Dermis microvascular lymphatic vessel endothelial cell (primary cell): Measurements from ENCODE around the gene IMMP2L. TPM values are rescaled to one million over a fixed set of nuclear protein-coding genes. Genes with fewer than 3 reads are reported as not detected.

Source experiments
- DNase-seq, 2 donors: peaks; one replicate each; pipeline versions ENCODE4 v3.0.0 to v3.0.0-alpha.2; 2010; ENCODE audit warnings: low read depth in 2 of 2
- total RNA-seq: library from RNA; depleted of rRNA; stranded (reverse); fragments of >200 nt; gene quantifications from 2 replicates; pipeline ENCODE4 v1.2.1, GENCODE V29; 2014

The IMMP2L gene
- total RNA-seq, 1 donor from 2014 or later, result 6.0 TPM

GRCh38 chr7:110650328-110650727 lies 912.0 kb downstream of the IMMP2L start:
- no peak for DNase-seq

- DNase-seq, result no peak
Measured at GRCh38 chr7:110647266-110647665, 915.0 kb downstream of the IMMP2L start.

GRCh38 chr7:110646804-110647203 lies 915.5 kb downstream of the IMMP2L start:
- DNase-seq, result no peak

DNA sequence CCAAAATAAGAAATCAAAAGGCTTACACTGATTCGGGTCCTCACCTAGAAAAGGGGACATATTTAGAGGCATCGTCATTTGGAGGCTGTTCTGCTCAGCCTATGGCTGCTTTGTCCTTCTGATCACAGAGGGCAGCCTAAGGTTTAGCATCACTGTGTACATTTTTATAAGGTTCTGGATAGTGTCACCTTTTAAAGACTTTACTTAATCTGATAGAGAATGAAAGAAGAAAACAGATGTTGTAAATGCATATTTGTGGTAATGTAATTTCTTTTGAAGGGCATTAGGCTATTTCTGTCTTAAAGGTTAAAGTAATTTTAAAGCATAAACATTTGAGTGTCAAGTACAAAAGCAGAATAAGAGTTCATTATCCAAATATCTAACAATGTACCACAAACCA lies 916.7 kb downstream of the IMMP2L start:
- no peak for DNase-seq

- no peak for DNase-seq
Measured at GRCh38 chr7:110645060-110645459, 917.2 kb downstream of the IMMP2L start.

GRCh38 chr7:110637252-110637651 lies 925.0 kb downstream of the IMMP2L start:
- no peak for DNase-seq

DNA sequence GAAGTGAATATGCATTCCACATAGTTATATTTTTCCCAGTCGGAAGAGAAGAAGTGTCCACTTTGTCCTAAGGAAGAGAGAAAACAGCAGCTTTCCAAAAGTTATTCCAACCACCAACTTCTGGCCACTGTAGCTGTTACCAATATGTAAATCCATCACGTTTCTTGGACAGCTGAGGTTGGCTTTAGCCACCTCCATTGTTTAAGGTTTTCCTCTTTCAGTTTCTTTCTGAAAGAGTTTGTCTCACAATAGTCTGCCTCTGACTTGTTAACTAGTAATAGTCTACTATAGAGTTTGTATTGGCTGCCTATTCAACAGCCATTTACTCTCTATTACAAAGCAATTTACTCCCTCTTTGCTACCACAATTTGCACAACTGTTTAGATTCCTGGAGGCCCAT lies 929.0 kb downstream of the IMMP2L start:
- no peak for DNase-seq

- no peak for DNase-seq
Measured at GRCh38 chr7:110626414-110626813, 935.9 kb downstream of the IMMP2L start.

- no peak for DNase-seq
Measured at GRCh38 chr7:110625294-110625693, 937.0 kb downstream of the IMMP2L start.

DNA sequence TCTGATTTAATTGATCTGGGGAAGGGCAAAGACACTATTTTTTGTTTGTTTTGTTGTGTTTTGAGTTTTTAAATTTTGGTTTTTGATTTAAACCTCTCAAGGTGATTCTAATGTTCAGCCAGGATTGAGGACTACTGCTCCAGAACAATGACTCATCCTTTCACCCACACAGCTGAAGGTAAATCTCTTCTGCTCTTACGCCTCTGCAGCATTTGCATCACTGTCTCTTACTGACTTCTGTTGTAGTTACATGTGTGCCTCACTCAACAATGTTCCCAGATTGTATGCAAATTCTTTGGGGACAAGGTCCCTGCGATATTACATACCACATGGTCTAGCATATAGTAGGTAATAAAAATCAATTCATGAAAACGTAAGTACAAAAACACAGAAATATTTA lies 938.9 kb downstream of the IMMP2L start:
- no peak for DNase-seq

DNA sequence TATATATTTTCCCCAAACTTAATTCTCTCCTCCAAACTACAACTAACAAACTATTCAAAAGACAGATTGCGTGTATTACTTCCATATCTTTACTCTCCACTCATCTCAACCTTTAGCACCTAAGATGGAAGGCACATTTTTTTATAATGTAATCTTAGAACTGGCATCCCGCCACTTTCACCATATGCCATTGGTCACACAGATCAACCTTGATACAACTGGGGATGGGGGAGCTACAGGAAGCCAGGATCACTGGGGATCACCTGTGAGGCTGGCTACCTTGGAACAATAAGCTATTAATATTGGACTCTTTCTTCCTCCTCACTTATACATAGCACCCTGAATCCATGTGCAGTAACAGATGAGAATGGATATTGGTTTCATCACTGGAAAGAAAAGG lies 941.0 kb downstream of the IMMP2L start:
- DNase-seq, result no peak

- DNase-seq, result no peak
Measured at GRCh38 chr7:110620110-110620735, 942.1 kb downstream of the IMMP2L start.
